OCI-LY3 (cell line): Measurements from ENCODE around the gene CEP41.

Source experiments
- H2AFZ ChIP-seq: fragments of 200-600, 300-600 bp; shearing (Covaris generic); 2 replicates; pipeline ENCODE4 v1.6.0; 2014; ENCODE audit warnings: antibody characterized with exemption, low read depth, low read length
- H3K27ac ChIP-seq: fragments of 200-600, 300-600 bp; sonication (generic); 2 replicates; pipeline ENCODE4 v1.5.1; 2014; ENCODE audit warnings: mild to moderate bottlenecking, low read length, moderate library complexity, mixed read lengths
- H3K27me3 ChIP-seq: fragments of 200-600, 300-600 bp; sonication (generic); 2 replicates; pipeline ENCODE4 v1.6.1; 2014; ENCODE audit warnings: low read depth, low read length, mixed read lengths
- H3K36me3 ChIP-seq: fragments of 200-600, 300-600 bp; sonication (generic); replicated peaks from 2 replicates; pipeline ENCODE3; 2014; ENCODE audit warnings: low read depth, low read length, mixed read lengths
- H3K4me1 ChIP-seq: fragments of 300-600, 200-600 bp; sonication (generic); 2 replicates; pipeline ENCODE4 v1.6.1; 2014; ENCODE audit warnings: low read length, mixed read lengths
- H3K4me2 ChIP-seq: fragments of 200-600, 300-600 bp; sonication (generic); 2 replicates; pipeline ENCODE4 v1.6.1; 2014; ENCODE audit warnings: low read length, mixed read lengths
- H3K4me3 ChIP-seq: fragments of 300-600, 200-600 bp; sonication (generic); 2 replicates; pipeline ENCODE4 v1.5.1; 2014; ENCODE audit warnings: antibody characterized with exemption, mild to moderate bottlenecking, low read length, moderate library complexity
- H3K79me2 ChIP-seq: fragments of 300-600, 200-600 bp; shearing (Covaris generic); 2 replicates; pipeline ENCODE4 v1.6.1; 2014; ENCODE audit warnings: mild to moderate bottlenecking, low read length, mixed read lengths
- H3K9ac ChIP-seq: fragments of 300-600, 200-600 bp; shearing (Covaris generic); 2 replicates; pipeline ENCODE4 v1.6.0; 2014; ENCODE audit warnings: mild to moderate bottlenecking, low read length, moderate library complexity
- H3K9me3 ChIP-seq: fragments of 200-600, 300-600 bp; shearing (Covaris generic); 2 replicates; pipeline ENCODE4 v1.6.1; 2014; ENCODE audit warnings: low read length, mixed read lengths; ENCODE audit not compliant: insufficient read depth
- H4K20me1 ChIP-seq: fragments of 200-600, 300-600 bp; sonication (generic); 2 replicates; pipeline ENCODE4 v1.6.1; 2016; ENCODE audit warnings: low read length, mixed read lengths; ENCODE audit not compliant: insufficient read depth
- CTCF ChIP-seq: fragments of 200-600, 300-600 bp; sonication (generic); IDR thresholded peaks from 2 replicates; pipeline ENCODE4 v1.5.1; 2014; ENCODE audit warnings: antibody characterized with exemption, low read length, low read depth
- EZH2phosphoT487 ChIP-seq: fragments of 200-600 bp; shearing (Covaris generic); IDR thresholded peaks from 2 replicates; pipeline ENCODE4 v1.6.1; 2018; ENCODE audit warnings: antibody characterized with exemption, mixed run types, low read depth

Gene CEP41

GRCh38 chr7:130476297-130477150 lies 35.7 kb upstream of the CEP41 start:
- no peak for TF ChIP-seq CTCF
- TF ChIP-seq EZH2phosphoT487: no peak
- peaks cover 11% of the 10 kb centered on the region for H3K4me1 ChIP-seq
- no peaks in the 10 kb centered on the region for H3K36me3 ChIP-seq
- no peak overlapping the region for H3K27ac ChIP-seq
- no peak overlapping the region for H3K4me3 ChIP-seq
- no peak overlapping the region for H2AFZ ChIP-seq
- H3K9ac ChIP-seq: no peak overlapping the region
- no peaks in the 10 kb centered on the region for H4K20me1 ChIP-seq
- no peak overlapping the region for H3K4me2 ChIP-seq
- no peaks in the 10 kb centered on the region for H3K27me3 ChIP-seq
- H3K79me2 ChIP-seq: no peaks in the 10 kb centered on the region
- H3K9me3 ChIP-seq: no peaks in the 10 kb centered on the region

GRCh38 chr7:130475776-130476175 lies 35.0 kb upstream of the CEP41 start:
- H4K20me1 ChIP-seq: no peaks in the 10 kb centered on the region
- H3K27ac ChIP-seq: no peak overlapping the region
- H3K4me3 ChIP-seq: no peak overlapping the region
- TF ChIP-seq EZH2phosphoT487: no peak
- TF ChIP-seq CTCF: no peak
- H3K4me1 ChIP-seq: peaks cover 11% of the 10 kb centered on the region
- H3K36me3 ChIP-seq: no peaks in the 10 kb centered on the region
- H3K9ac ChIP-seq: no peak overlapping the region
- no peaks in the 10 kb centered on the region for H3K27me3 ChIP-seq
- no peak overlapping the region for H2AFZ ChIP-seq
- H3K4me2 ChIP-seq: no peak overlapping the region
- H3K9me3 ChIP-seq: no peaks in the 10 kb centered on the region
- H3K79me2 ChIP-seq: no peaks in the 10 kb centered on the region

- no peaks in the 10 kb centered on the region for H3K79me2 ChIP-seq
- no peaks in the 10 kb centered on the region for H3K36me3 ChIP-seq
- H3K9me3 ChIP-seq: no peaks in the 10 kb centered on the region
- H3K27me3 ChIP-seq: no peaks in the 10 kb centered on the region
- H3K4me3 ChIP-seq: no peak overlapping the region
- H2AFZ ChIP-seq: no peak overlapping the region
- TF ChIP-seq EZH2phosphoT487 (no peak), CTCF (no peak)
- H4K20me1 ChIP-seq: no peaks in the 10 kb centered on the region
- H3K27ac ChIP-seq: no peak overlapping the region
- no peak overlapping the region for H3K9ac ChIP-seq
- H3K4me2 ChIP-seq: no peak overlapping the region
- peaks cover 11% of the 10 kb centered on the region for H3K4me1 ChIP-seq
Measured at GRCh38 chr7:130473876-130474275, 33.1 kb upstream of the CEP41 start.

- Histone ChIP-seq H3K9me3 (no peaks in the 10 kb centered on the region), H3K27me3 (no peaks in the 10 kb centered on the region), H2AFZ (peak overlapping the region; percentile 56), H3K79me2 (no peaks in the 10 kb centered on the region), H3K36me3 (no peaks in the 10 kb centered on the region), H3K4me1 (peaks cover 11% of the 10 kb centered on the region), H4K20me1 (no peaks in the 10 kb centered on the region), H3K27ac (no peak overlapping the region), H3K4me2 (peak overlapping the region; percentile 42), H3K4me3 (no peak overlapping the region), H3K9ac (no peak overlapping the region)
- no peak for TF ChIP-seq CTCF
- no peak for TF ChIP-seq EZH2phosphoT487
Measured at GRCh38 chr7:130473289-130473688, 32.5 kb upstream of the CEP41 start.
